ENCODE results near the gene SIRPB2.

SIRPB2 gene

GRCh38 chr20:1426231-1426849 is 64.9 kb downstream of the SIRPB2 start:
- no peak for FAIRE-seq

More at GRCh38 chr20:1426231-1426849, 64.9 kb downstream of the SIRPB2 start:
- TF ChIP-seq CTCF (IDR thresholded peaks at IDR 0.05; ENCODE audit: insufficient read depth, missing control alignments) = no peak
- DNase-seq (ENCODE audit: insufficient read length, low spot score) = no peak

Data from D721Med (cell line).